ENCODE measurements around the gene EYA2.
"Not testable (repeated sequence)": the region's sequence is repeated elsewhere in the genome, so short reads cannot be mapped to it uniquely, and the experiment has no call there.

EYA2 gene

DNA sequence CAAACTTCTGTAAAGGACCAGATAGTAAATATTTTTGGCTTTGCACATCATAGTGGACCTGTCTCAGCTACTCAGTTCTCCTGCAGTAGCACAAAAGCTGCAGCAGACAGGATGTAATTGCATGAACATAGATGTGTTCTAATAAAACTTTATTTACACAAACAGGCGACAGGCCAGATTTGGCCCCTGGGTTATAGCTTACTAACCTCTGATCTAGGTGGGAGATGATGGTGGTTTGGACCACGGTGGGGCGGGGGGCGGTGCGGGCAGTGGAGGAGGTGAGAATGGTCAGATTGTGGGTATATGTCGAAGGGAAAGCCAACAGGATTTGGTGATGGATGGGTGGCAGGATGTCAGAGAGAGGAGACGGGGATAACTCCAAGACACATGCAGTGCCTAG, 265.6 kb downstream of the EYA2 start:
- no peak for DNase-seq
- no peaks in the 10 kb centered on the region for H3K9me3 Mint-ChIP-seq
- no peaks in the 10 kb centered on the region for H3K4me1 Mint-ChIP-seq
- H3K27me3 Mint-ChIP-seq, result peaks cover 13% of the 10 kb centered on the region
- no peak overlapping the region for H3K4me3 Mint-ChIP-seq
- H3K27ac Mint-ChIP-seq, result no peak overlapping the region
- no peaks in the 10 kb centered on the region for H3K36me3 Mint-ChIP-seq (ENCODE audit: low read depth)
- ATAC-seq, result no peak

GRCh38 chr20:47160992-47161391, 266.3 kb downstream of the EYA2 start:
- no peaks in the 10 kb centered on the region for H3K9me3 Mint-ChIP-seq
- ATAC-seq (no peak), DNase-seq (no peak)
- H3K36me3 Mint-ChIP-seq (ENCODE audit: low read depth), result no peaks in the 10 kb centered on the region
- H3K27ac Mint-ChIP-seq, result no peak overlapping the region
- H3K4me3 Mint-ChIP-seq, result no peak overlapping the region
- H3K4me1 Mint-ChIP-seq, result no peaks in the 10 kb centered on the region
- peaks cover 11% of the 10 kb centered on the region for H3K27me3 Mint-ChIP-seq

DNA sequence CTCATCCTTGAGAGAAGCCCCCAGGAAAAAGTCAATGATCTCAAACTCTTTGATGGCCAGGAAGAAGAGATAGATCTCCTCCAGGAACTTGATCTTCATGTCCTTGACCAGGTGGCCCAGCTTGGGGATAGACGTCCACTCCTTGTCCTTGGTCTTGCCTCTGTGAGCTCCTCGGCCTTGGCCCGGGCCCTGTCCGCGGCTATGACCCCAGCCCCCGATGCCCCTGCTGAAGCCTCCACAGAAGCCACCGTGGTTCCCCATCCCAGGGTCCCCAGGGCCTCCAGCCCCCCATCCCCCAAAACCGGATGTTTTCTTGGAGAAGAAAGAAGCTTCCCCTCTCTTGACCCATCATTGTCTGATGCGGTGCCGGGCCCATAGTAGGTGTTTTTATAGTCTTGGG, 266.8 kb downstream of the EYA2 start:
- no peaks in the 10 kb centered on the region for H3K9me3 Mint-ChIP-seq
- peaks cover 11% of the 10 kb centered on the region for H3K27me3 Mint-ChIP-seq
- ATAC-seq (no peak), DNase-seq (no peak)
- H3K4me1 Mint-ChIP-seq, result no peaks in the 10 kb centered on the region
- no peak overlapping the region for H3K27ac Mint-ChIP-seq
- no peak overlapping the region for H3K4me3 Mint-ChIP-seq
- no peaks in the 10 kb centered on the region for H3K36me3 Mint-ChIP-seq (ENCODE audit: low read depth)

GRCh38 chr20:47164140-47164539, 269.5 kb downstream of the EYA2 start:
- ATAC-seq (no peak), DNase-seq (no peak)
- H3K36me3 Mint-ChIP-seq (ENCODE audit: low read depth), result no peaks in the 10 kb centered on the region
- no peaks in the 10 kb centered on the region for H3K9me3 Mint-ChIP-seq
- H3K27ac Mint-ChIP-seq, result no peak overlapping the region
- no peaks in the 10 kb centered on the region for H3K4me1 Mint-ChIP-seq
- H3K4me3 Mint-ChIP-seq, result no peak overlapping the region
- peaks cover 8% of the 10 kb centered on the region for H3K27me3 Mint-ChIP-seq

DNA sequence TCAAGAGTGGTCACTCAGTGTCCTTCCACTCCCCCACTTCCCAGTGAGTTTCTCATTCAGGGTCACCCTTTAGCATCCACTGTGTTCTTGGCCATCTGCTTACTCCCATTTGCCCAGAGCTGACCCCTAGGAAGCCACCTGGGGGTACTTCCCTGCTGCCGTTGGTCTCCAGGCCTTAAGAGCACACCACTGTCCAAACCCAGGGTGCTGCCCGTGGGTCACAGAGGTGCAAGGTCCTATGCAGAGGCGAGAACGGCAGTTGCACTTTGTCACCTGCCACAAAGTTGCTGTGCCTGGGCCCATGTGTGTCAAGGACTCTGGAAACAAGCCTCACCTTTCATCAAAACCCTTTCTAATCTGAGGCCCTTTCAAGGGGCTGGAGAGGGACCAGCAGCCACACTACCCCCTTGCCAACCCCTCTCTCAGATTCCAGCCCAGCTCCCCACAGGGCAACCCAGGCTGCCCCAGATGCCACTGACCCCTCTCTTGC, 270.8 kb downstream of the EYA2 start:
- no peak overlapping the region for H3K4me3 Mint-ChIP-seq
- no peak for ATAC-seq
- no peaks in the 10 kb centered on the region for H3K9me3 Mint-ChIP-seq
- H3K4me1 Mint-ChIP-seq, result no peaks in the 10 kb centered on the region
- DNase-seq, result no peak
- H3K36me3 Mint-ChIP-seq (ENCODE audit: low read depth), result no peaks in the 10 kb centered on the region
- peaks cover 5% of the 10 kb centered on the region for H3K27me3 Mint-ChIP-seq
- no peak overlapping the region for H3K27ac Mint-ChIP-seq

DNA sequence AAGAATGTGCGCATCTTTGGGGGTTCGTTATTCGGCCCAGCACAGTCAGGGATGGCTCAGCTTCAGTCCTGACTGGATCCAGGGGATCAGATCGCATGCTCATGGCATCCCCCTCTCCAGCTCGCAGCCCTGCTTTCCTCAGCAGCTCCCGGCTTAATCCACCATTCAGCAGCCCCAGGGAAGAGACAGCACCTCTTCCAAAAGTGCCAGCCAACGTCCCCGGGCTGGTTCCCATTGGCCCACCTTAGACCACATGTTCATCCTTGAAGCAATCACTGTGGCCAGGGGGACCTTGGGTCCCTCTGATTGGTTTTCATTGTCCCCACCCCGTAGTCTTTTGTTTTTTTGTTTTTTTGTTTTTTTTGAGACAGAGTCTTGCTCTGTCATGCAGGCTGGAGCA, 273.2 kb downstream of the EYA2 start:
- Mint-ChIP-seq H3K27me3 (peaks cover 12% of the 10 kb centered on the region), H3K27ac (no peak overlapping the region), H3K9me3 (no peaks in the 10 kb centered on the region), H3K4me1 (no peaks in the 10 kb centered on the region), H3K4me3 (no peak overlapping the region), H3K36me3 (ENCODE audit: low read depth) (no peaks in the 10 kb centered on the region)
- DNase-seq, result no peak
- ATAC-seq, result no peak

DNA sequence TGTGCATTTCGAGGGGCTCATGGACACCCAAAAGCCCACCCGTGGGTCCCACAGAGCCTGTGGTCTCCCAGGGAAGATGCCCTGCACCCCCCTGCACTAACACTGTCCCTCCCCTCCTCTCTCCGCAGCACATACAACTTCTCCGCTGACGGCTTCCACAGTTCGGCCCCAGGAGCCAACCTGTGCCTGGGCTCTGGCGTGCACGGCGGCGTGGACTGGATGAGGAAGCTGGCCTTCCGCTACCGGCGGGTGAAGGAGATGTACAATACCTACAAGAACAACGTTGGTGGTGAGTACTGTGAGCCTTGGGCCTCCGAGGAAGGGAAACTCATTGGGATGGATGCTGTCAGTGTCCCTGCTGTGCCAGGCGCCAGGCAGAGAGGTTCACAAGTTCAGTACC, 277.9 kb downstream of the EYA2 start:
- no peak overlapping the region for H3K4me3 Mint-ChIP-seq
- H3K27me3 Mint-ChIP-seq, result peaks cover 11% of the 10 kb centered on the region
- H3K36me3 Mint-ChIP-seq (ENCODE audit: low read depth), result no peaks in the 10 kb centered on the region
- no peaks in the 10 kb centered on the region for H3K4me1 Mint-ChIP-seq
- no peak for ATAC-seq
- H3K27ac Mint-ChIP-seq, result no peak overlapping the region
- no peak for DNase-seq
- H3K9me3 Mint-ChIP-seq, result no peaks in the 10 kb centered on the region

DNA sequence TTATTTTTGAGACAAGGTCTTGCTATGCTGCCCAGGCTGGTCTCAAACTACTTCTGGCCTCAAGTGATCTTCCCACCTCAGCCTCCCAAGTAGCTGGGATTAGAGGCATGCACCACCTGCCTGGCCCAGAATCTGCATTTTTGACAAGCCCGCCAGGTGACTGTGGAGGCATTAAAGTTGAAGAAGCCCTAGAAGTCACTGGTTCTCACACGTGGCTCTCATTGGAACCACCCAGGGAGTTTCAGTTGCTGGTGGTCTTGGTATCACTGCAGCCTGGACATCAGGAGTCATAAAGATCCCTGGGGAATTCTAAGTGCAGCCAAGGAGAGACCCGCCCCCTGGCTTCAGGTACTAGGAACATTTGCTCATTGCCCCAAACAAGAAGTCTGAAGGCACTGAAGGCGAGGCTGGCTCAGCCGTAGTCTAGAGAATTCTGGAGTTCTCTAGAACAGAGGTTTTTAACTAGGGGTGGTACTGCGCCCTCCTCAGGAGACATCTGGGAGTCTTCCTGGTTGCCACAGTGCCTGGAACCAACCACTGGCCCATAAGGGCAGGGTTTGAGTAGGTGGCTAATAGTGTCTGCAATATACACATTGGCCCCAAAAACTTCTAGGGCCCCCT, 279.1 kb downstream of the EYA2 start:
- ATAC-seq, result no peak
- Mint-ChIP-seq H3K36me3 (ENCODE audit: low read depth) (no peaks in the 10 kb centered on the region), H3K9me3 (no peaks in the 10 kb centered on the region), H3K27me3 (peaks cover 9% of the 10 kb centered on the region), H3K27ac (no peak overlapping the region), H3K4me1 (no peaks in the 10 kb centered on the region), H3K4me3 (no peak overlapping the region)
- no peak for DNase-seq

GRCh38 chr20:47174456-47175243, 280.0 kb downstream of the EYA2 start:
- peaks cover 9% of the 10 kb centered on the region for H3K27me3 Mint-ChIP-seq
- no peaks in the 10 kb centered on the region for H3K9me3 Mint-ChIP-seq
- no peaks in the 10 kb centered on the region for H3K36me3 Mint-ChIP-seq (ENCODE audit: low read depth)
- no peak overlapping the region for H3K4me3 Mint-ChIP-seq
- H3K4me1 Mint-ChIP-seq, result no peaks in the 10 kb centered on the region
- ATAC-seq, result no peak
- no peak for DNase-seq
- no peak overlapping the region for H3K27ac Mint-ChIP-seq

DNA sequence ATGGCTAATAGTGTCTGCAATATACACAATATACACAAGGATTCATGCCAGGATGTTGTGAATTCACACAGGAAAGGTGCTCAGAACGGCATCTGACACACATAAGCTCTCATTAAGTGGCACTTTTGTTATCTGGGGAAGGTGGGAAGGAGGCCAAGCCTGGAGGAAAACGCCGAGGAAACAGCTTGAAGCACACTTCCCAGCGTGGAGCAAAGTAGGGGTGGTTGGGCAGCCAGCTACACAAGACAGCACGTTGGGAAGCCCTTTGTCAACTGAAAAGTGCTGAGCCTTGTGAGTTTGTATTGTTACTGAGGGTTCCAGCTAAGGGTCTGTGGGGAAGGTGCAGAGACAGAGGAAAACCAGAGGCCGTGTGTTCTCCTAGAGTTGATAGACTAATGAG, 280.9 kb downstream of the EYA2 start:
- no peak overlapping the region for H3K4me3 Mint-ChIP-seq
- no peaks in the 10 kb centered on the region for H3K9me3 Mint-ChIP-seq
- peaks cover 9% of the 10 kb centered on the region for H3K27me3 Mint-ChIP-seq
- no peaks in the 10 kb centered on the region for H3K4me1 Mint-ChIP-seq
- no peak for ATAC-seq
- H3K36me3 Mint-ChIP-seq (ENCODE audit: low read depth), result no peaks in the 10 kb centered on the region
- H3K27ac Mint-ChIP-seq, result no peak overlapping the region
- DNase-seq, result no peak

- ATAC-seq; H3K4me1 Mint-ChIP-seq; DNase-seq; H3K4me3 Mint-ChIP-seq; H3K27me3 Mint-ChIP-seq; H3K9me3 Mint-ChIP-seq; H3K27ac Mint-ChIP-seq; H3K36me3 Mint-ChIP-seq (ENCODE audit: low read depth): not testable (repeated sequence)
These were observed 281.6 kb downstream of the EYA2 start for GRCh38 chr20:47176217-47176616.

DNA sequence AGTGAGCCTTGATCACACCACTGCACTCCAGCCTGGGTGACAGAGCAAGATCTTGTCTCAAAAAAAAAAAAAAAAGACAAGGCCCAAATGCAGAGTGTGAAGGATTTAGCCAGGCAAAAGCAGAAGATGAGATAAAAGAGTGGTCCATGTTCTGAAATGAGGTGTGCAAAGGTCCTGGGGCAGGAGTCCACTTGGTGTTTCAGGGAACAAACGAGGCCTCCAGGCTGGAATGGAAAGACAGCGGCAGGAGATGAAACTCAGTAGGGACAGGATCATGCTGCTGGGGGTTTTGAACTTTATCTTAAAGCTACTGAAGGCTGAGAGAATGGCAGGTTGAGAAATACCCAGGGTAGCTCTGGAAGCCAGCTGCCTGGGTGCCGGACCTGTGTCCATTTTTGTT, 283.6 kb downstream of the EYA2 start:
- ATAC-seq (no peak), DNase-seq (no peak)
- Mint-ChIP-seq H3K27ac (no peak overlapping the region), H3K36me3 (ENCODE audit: low read depth) (no peaks in the 10 kb centered on the region), H3K4me1 (peaks cover 2% of the 10 kb centered on the region), H3K27me3 (peaks cover 2% of the 10 kb centered on the region), H3K9me3 (no peaks in the 10 kb centered on the region), H3K4me3 (no peak overlapping the region)

DNA sequence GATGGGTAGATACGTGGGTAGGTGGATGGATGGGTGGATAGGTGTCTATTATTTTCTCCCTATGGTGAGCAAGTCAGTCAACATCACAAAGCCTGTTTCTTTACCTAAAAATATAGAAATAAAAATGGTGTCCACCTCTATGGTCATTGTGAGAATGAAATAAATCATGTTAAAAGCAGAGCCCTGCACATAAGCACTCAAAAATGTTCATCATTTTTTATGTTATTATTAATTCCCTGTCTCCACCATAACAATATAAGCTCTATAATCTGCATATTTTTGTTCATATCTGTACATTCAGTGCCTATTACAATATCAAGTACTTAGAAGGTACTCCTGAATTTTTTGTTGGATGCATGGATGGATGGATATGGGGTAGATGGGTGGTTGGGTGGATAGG, 284.2 kb downstream of the EYA2 start:
- no peaks in the 10 kb centered on the region for H3K9me3 Mint-ChIP-seq
- DNase-seq (no peak), ATAC-seq (no peak)
- H3K4me3 Mint-ChIP-seq, result no peak overlapping the region
- no peak overlapping the region for H3K27ac Mint-ChIP-seq
- H3K36me3 Mint-ChIP-seq (ENCODE audit: low read depth), result no peaks in the 10 kb centered on the region
- H3K4me1 Mint-ChIP-seq, result peaks cover 2% of the 10 kb centered on the region
- peaks cover 2% of the 10 kb centered on the region for H3K27me3 Mint-ChIP-seq

GRCh38 chr20:47179267-47179666, 284.6 kb downstream of the EYA2 start:
- Mint-ChIP-seq H3K9me3 (no peaks in the 10 kb centered on the region), H3K27me3 (peaks cover 2% of the 10 kb centered on the region)
- DNase-seq, result no peak

GRCh38 chr20:47181056-47181862, 286.6 kb downstream of the EYA2 start:
- Mint-ChIP-seq H3K4me3 (no peak overlapping the region), H3K9me3 (no peaks in the 10 kb centered on the region), H3K27ac (no peak overlapping the region), H3K4me1 (peaks cover 2% of the 10 kb centered on the region), H3K27me3 (peaks cover 3% of the 10 kb centered on the region), H3K36me3 (ENCODE audit: low read depth) (no peaks in the 10 kb centered on the region)
- DNase-seq (peak; percentile 9), ATAC-seq (peak; percentile 85)

More at GRCh38 chr20:47179267-47179666, 284.6 kb downstream of the EYA2 start:
- no peak overlapping the region for H3K4me3 Mint-ChIP-seq
- H3K36me3 Mint-ChIP-seq (ENCODE audit: low read depth), result no peaks in the 10 kb centered on the region
- H3K4me1 Mint-ChIP-seq, result peaks cover 2% of the 10 kb centered on the region
- no peak for ATAC-seq
- H3K27ac Mint-ChIP-seq, result no peak overlapping the region
